Duodenal mucosa (tissue), 2 donors: Measurements from ENCODE around the gene GPR146.
A peak's percentile ranks its signal among the peaks of the same experiment; 100 is the strongest.

Experiments
- H3K27ac ChIP-seq: one replicate; pipeline ENCODE4 v1.7.0; 2013; ENCODE audit warnings: low read depth, low read length
- H3K27me3 ChIP-seq, 2 donors: one replicate each; pipeline ENCODE4 v1.7.0; 2013; ENCODE audit warnings: low read length in 2 of 2, control low read depth in 1 of 2; ENCODE audit not compliant: insufficient read depth in 2 of 2, control insufficient read depth in 1 of 2
- H3K36me3 ChIP-seq, 2 donors: one replicate each; pipeline ENCODE4 v1.7.0; 2013; ENCODE audit warnings: low read length in 2 of 2, control low read depth in 1 of 2; ENCODE audit not compliant: insufficient read depth in 2 of 2, control insufficient read depth in 1 of 2
- H3K4me1 ChIP-seq, 2 donors: one replicate each; pipeline ENCODE4 v1.7.0; 2013; ENCODE audit warnings: low read length in 2 of 2, control low read depth in 1 of 2; ENCODE audit not compliant: insufficient read depth in 2 of 2, control insufficient read depth in 1 of 2
- H3K4me3 ChIP-seq, 2 donors: one replicate each; pipeline ENCODE4 v1.7.0; 2013; ENCODE audit warnings: low read length in 2 of 2, low read depth in 1 of 2
- H3K9ac ChIP-seq, 2 donors: one replicate each; pipeline ENCODE4 v1.7.0; 2013; ENCODE audit warnings: low read length in 2 of 2, low read depth in 1 of 2
- H3K9me3 ChIP-seq, 2 donors: one replicate each; pipeline ENCODE4 v1.7.0; 2013; ENCODE audit warnings: low read length in 2 of 2, control low read depth in 1 of 2; ENCODE audit not compliant: control insufficient read depth in 1 of 2

Gene GPR146, protein sequence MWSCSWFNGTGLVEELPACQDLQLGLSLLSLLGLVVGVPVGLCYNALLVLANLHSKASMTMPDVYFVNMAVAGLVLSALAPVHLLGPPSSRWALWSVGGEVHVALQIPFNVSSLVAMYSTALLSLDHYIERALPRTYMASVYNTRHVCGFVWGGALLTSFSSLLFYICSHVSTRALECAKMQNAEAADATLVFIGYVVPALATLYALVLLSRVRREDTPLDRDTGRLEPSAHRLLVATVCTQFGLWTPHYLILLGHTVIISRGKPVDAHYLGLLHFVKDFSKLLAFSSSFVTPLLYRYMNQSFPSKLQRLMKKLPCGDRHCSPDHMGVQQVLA

DNA sequence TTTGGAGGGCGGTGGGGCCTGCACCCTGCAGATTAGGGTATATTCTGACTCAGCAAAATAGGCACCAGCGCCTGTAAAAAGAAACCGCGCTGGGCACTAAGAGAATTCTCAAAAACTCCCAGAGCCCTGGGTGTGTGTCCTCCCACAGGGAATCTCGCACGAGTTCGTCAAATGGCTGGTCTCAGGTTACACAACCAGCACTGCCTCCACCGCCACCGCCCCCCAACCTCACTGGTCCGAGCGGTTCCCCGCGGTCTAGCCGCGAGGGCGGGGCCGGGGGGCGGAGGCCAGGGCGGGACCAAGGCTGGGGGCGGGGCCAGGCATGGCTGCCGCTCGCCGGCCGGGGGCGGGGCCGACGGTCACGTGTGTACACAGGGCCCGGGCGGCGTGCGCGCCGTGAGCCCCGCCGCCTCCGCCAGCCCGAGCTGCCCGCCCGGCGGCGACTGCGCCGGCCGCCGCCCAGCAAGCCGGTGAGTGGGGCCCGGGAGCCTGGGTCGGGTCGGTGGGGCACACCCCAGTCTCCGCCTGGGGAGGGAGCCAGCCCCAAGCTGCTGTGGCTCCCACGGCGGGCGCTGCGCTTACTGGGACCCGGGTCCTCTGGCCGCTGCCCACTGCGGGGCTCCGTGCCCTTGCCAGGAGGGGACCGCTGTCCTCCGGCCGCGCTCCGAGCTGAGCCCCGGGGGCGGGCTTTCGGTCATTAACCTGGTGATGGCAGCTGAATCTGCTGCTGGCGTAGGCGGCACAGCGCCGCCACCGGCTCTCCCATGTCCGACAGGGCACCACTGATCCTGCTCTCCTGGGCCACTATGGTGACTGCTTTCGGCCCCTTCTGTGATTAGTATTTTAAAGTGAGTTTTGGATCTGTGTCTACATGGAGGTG is at the start of gene GPR146:
Gene GPR146 (plus strand): TSS at position 358 of the 880 bp plus-strand sequence. CDS start 12,970 bp downstream, outside the sequence.
- H3K9ac ChIP-seq = peak within 1 kb of the TSS; percentile 54 to 59
- peak within 1 kb of the TSS; percentile 65 to 69 for H3K4me3 ChIP-seq
- no peaks in the 10 kb centered on the region for H3K36me3 ChIP-seq
- H3K9me3 ChIP-seq = no peaks in the 10 kb centered on the region
- no peaks in the 10 kb centered on the region for H3K27me3 ChIP-seq
- peak within 1 kb of the TSS; percentile 52 for H3K27ac ChIP-seq
- peaks cover 38 to 52% of the 10 kb centered on the region in 2 donors for H3K4me1 ChIP-seq

DNA sequence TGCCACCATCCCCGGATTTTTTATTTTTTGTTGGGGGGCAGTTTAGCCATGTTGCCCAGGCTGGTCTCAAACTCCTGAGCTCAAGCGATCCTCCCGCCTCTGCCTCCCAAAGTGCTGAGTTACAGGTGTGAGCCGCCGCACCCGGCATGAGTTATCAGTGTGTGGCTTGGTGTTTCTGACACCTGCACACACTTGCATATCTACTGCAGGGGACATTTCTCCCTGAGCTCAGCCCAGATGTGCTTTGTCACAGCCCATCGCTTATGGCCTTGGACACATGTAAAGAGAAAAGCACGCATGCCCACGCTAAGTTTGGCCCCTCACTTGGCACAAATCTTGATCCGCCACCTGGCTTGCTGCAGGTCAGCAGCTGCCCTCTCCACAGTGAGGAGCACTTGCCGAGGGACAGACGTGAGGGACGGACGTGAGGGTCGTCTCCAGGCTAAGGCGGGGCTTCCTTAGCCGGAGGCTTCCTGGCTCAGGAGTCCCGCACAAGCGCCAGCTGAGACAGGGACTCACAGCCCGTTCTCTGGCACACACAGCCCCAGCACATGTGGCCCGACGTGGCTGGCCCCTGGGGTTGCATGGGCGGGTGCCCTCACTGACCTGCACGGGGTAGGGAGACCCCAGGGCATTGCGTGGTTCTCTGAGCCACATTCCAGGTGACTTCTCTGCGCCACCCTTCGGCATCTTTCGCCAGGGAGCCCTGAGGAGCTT is 49.6 kb upstream of the GPR146 start:
- Histone ChIP-seq H3K36me3 (peaks cover 0 to 3% of the 10 kb centered on the region in 2 donors), H3K4me3 (no peak overlapping the region), H3K9me3 (no peaks in the 10 kb centered on the region), H3K27ac (no peak overlapping the region), H3K9ac (no peak overlapping the region), H3K27me3 (no peaks in the 10 kb centered on the region), H3K4me1 (no peaks in the 10 kb centered on the region)

DNA sequence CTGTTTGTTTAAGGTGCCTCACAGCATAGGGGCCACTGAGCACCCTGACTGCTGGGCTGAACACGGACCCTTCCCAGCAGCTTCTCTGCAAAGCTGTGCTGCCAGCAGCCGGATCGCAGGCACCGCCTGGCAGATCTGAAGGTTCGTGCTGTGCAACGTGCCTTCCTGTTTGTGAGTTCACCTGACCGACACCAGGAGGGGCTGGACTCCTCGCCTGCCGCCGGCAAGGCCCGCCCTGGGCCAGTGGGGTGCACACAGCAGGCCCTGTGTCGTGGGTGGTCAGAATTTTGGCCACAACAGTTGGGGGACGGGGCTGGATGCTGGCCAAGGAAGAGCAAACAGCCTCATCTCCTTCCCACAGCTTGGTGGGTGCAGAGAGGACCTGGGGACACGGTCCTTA is 48.8 kb upstream of the GPR146 start:
- Histone ChIP-seq H3K9ac (no peak overlapping the region), H3K9me3 (no peaks in the 10 kb centered on the region), H3K36me3 (peaks cover 0 to 3% of the 10 kb centered on the region in 2 donors), H3K4me1 (no peaks in the 10 kb centered on the region), H3K4me3 (no peak overlapping the region), H3K27me3 (no peaks in the 10 kb centered on the region), H3K27ac (no peak overlapping the region)

DNA sequence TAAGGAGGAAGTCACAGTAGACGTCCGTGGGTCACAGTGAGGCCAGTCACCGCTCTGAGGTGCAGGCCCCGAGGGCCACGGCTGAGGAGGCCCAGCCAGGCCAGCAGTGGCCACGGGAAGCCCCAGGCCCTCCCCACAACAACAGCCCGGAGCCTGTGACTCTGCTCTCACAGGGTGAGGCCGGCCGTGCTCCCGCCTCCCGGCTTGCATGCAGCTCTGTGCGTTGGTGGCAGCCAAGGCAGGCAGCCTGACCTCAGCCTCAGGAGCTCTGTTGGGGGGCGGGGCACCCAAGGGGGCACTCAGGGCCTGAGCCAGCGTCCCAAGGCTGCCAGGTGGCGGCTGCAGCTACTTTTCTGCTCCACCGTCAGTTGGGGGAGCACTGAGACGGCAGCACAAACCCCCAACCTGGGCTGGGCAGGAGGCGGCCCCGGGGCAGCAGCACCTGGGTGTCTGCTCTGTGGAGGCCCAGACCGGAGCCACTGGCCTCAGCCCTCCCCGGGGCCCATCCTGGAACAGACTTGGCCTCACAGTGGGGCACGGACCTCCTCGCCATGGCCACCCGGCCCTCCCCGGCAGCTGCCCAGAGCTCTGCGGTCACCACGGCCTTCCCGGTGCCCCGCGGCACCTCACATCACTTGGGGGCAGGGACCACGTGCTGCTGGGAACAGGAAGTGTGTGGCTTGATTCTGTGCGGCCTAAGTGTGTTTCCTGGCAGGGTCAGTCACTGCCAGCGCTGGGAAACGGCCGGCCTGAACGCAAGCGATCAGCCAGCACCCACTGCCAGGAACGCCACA is 48.1 kb upstream of the GPR146 start:
- no peak overlapping the region for H3K4me3 ChIP-seq
- H3K27ac ChIP-seq = no peak overlapping the region
- peaks cover 0 to 3% of the 10 kb centered on the region in 2 donors for H3K36me3 ChIP-seq
- H3K4me1 ChIP-seq = no peaks in the 10 kb centered on the region
- no peaks in the 10 kb centered on the region for H3K27me3 ChIP-seq
- H3K9ac ChIP-seq = no peak overlapping the region
- no peaks in the 10 kb centered on the region for H3K9me3 ChIP-seq

DNA sequence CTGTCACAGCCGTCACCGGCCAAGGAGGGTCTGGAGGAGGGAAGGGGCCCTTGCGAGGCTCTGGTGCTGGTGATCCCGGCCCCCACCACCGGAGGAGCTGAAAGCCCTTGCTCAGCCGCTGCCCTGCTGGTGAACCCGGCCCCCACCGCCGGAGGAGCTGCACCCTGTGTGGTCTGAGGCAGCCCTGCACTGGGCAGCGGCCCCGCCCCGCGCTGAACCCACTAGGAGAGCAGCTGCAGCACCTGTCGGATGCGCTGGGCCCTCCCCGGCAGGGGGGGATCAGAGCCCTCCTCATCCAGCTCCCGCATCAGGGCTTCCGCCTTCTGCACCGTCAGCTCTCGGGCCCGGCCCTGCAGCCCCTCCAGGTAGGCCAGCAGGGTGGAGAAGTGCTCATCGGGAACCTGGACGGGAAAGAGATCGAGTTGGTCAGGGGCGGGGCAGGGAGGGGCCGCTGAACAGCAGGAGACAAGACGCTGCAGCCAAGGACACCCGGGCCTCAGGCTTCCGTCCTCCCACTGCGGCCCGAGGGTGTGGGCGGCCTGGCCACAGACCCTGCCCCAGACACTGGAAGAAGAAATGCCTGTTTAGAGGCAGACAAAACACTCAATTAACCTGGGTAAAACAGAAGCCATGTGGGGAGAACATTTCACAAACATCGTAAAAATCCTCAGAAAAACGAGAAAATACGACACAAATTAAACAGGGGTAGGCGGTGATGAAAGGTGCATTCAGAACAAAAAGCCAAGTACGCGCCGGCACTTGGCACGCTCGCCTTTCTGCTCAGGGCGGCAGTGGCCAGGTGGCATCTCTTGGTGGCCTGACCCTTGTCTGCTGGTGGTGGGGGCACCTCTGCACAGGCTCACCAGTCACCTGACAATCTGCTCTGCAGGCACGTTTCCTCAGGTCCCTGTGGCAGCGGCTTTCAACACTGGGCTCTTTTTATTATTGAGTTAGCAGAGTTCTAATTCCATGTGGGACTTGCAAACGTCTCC is 46.6 kb upstream of the GPR146 start:
- Histone ChIP-seq H3K4me3 (no peak overlapping the region), H3K9me3 (no peaks in the 10 kb centered on the region), H3K27ac (no peak overlapping the region), H3K36me3 (peaks cover 0 to 3% of the 10 kb centered on the region in 2 donors), H3K27me3 (no peaks in the 10 kb centered on the region), H3K9ac (no peak overlapping the region), H3K4me1 (no peaks in the 10 kb centered on the region)

DNA sequence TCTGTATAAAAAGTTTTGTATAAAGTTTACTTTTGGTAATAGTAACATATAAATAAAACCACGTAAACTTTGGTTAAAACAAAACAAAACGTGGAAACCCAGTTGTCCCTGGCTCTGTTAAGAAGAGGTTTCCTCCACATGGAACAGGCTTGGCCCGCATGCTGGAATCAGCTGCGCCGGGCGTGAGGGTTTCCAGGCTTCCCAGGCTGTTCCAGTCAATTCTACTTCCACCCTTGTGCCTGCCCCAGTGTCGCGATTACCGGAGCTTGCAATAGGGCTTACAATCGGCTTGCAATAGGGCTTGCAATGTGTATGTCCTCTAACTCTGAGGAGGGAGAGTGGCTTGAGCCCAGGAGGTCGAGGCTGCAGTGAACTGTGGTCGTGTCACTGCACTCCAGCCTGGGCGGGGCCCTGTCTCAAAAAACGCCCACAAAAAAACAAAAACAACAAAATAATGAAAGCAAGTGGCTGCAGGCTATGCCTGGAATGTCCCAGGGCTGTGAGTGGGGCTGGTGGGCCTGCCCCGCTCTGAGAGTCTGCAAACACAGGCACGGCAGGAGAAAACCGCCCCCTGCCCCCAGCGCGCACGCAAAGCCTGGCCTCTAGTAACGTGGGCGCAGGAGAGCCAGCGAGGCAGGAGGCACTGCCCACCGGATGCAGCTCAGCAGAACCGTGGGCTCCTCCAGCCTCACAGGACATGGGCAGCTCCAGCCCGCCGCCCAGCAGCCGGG is 45.0 kb upstream of the GPR146 start:
- Histone ChIP-seq H3K9ac (no peak overlapping the region), H3K9me3 (no peaks in the 10 kb centered on the region), H3K4me1 (no peaks in the 10 kb centered on the region), H3K36me3 (peaks cover 0 to 3% of the 10 kb centered on the region in 2 donors), H3K27ac (no peak overlapping the region), H3K4me3 (no peak overlapping the region), H3K27me3 (no peaks in the 10 kb centered on the region)

DNA sequence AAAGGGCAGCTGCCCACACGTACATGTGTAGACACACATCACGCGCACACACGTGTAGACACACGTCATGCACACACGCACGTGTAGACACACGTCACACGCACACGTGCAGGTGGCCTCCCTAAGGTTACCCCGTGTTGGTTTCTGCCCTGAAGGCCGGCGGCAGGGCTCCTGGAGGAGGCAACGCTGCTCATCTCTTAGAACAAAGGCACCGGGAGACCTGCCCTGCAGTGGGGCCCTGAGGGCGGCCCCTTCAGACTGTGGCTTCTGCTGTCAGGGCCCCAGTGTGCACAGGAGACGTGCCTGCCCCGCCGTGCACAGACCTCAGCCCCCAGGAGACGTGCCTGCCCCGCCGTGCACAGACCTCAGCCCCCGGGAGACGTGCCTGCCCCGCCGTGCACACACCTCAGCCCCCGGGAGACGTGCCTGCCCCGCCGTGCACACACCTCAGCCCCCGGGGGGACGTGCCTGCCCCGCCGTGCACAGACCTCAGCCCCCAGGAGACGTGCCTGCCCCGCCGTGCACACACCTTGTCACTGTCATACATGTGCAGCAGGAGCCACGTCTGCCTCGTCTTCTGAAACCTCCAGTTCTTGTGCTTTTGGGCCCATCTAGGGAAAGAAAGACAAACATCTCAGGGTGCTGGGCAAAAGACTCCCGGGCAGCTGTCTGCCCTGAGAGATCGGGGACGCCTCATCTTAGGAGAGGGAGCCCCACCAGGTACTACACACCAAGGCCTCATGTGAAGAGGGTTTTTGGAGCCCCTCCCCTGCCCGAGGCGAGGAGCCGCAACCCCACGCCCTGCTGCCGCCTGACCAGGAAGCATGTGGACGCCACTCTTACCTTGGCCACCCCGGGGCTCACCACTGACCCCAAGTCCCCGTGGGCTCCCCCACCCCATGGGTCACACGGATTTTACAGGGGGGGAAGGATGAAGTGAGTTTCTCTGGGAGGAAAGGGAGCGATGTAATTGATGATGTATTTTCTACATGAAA is 44.1 kb upstream of the GPR146 start:
- Histone ChIP-seq H3K9ac (no peak overlapping the region), H3K4me3 (no peak overlapping the region), H3K4me1 (no peaks in the 10 kb centered on the region), H3K27me3 (no peaks in the 10 kb centered on the region), H3K36me3 (no peaks in the 10 kb centered on the region), H3K27ac (no peak overlapping the region), H3K9me3 (no peaks in the 10 kb centered on the region)
